GM12878 (cell line): ENCODE data around the gene NECTIN1. TPM values are rescaled to one million over a fixed set of nuclear protein-coding genes. Genes with fewer than 3 reads are reported as not detected.
A peak's percentile ranks its signal among the peaks of the same experiment; 100 is the strongest.

ENCODE experiments used
- ATAC-seq: fragments of 200-7000 bp; cut with Tn5 transposase; 3 replicates; pipeline ENCODE4 v1.9.1; 2020; ENCODE audit warnings: mild to moderate bottlenecking, moderate library complexity
- BruUV-seq: library from RNA; stranded (reverse); fragments of 400-500 nt; replicated peaks from 2 replicates; lab custom pipeline; 2021; lab: Mats Ljungman, UMichigan
- CTCF ChIA-PET: fragments of 300-600 bp; sonication (Branson Sonifier 250); formaldehyde crosslinking; extraction: SDS; loops from one replicate; lab custom pipeline; 2021; ENCODE audit warnings: inconsistent platforms; lab: Yijun Ruan, JAX
- POLR2A ChIA-PET: fragments of 350-600 bp; formaldehyde crosslinking; extraction: SDS; loops from one replicate; lab custom pipeline; 2021; ENCODE audit warnings: inconsistent platforms; lab: Charles Lee
- RAD21 ChIA-PET: fragments of 300-600 bp; sonication (Branson Sonifier 250); formaldehyde crosslinking; loops from one replicate; lab custom pipeline; 2023; ENCODE audit warnings: antibody characterized with exemption; ENCODE audit not compliant: unreplicated experiment; lab: Charles Lee
- SMC1A ChIA-PET: fragments of 300-600 bp; sonication (Branson Sonifier 250); formaldehyde crosslinking; loops from one replicate; lab custom pipeline; 2023; ENCODE audit not compliant: unreplicated experiment, uncharacterized antibody; lab: Charles Lee
- DNase-seq: peaks from one replicate; pipeline ENCODE4 v3.0.0-alpha.2; 2011; ENCODE audit warnings: low read depth, low spot score
- FAIRE-seq: peaks from 3 replicates; lab custom pipeline; 2011; peaks lifted over from hg19 to GRCh38; lab: Jason Lieb, UNC
- H2AFZ ChIP-seq: 2 replicates; pipeline ENCODE4 v1.6.0; 2011; ENCODE audit warnings: low read depth, low read length, control low read depth; ENCODE audit not compliant: control insufficient read depth
- H3K27ac ChIP-seq: 2 replicates; pipeline ENCODE4 v1.5.1; 2011; ENCODE audit warnings: control low read depth; ENCODE audit not compliant: control insufficient read depth, insufficient read depth
- H3K27me3 ChIP-seq, 2 experiments: replicated peaks in 1 of 2; 2 replicates each; pipeline versions ENCODE4 v1.6.0 to v1.6.1; 2011; ENCODE audit warnings: low read length in 1 of 2; ENCODE audit not compliant: control insufficient read depth in 2 of 2, insufficient read depth in 2 of 2
- H3K36me3 ChIP-seq, 2 experiments: 2 replicates each; pipeline ENCODE4 v1.5.1; 2011; ENCODE audit warnings: low read length in 1 of 2; ENCODE audit not compliant: control insufficient read depth in 2 of 2, insufficient read depth in 2 of 2
- H3K4me1 ChIP-seq: 2 replicates; pipeline ENCODE4 v1.6.1; 2011; ENCODE audit warnings: mild to moderate bottlenecking, low read length, moderate library complexity, mixed read lengths; ENCODE audit not compliant: control insufficient read depth, insufficient read depth
- H3K4me2 ChIP-seq: 2 replicates; pipeline ENCODE4 v1.6.0; 2011; ENCODE audit warnings: control low read depth; ENCODE audit not compliant: control insufficient read depth, insufficient read depth
- H3K4me3 ChIP-seq: fragments of 200-600 bp; sonication (generic); 2 replicates; pipeline ENCODE4 v1.5.1; 2016
- H3K79me2 ChIP-seq: 2 replicates; pipeline ENCODE4 v1.6.0; 2011; ENCODE audit warnings: low read length; ENCODE audit not compliant: control insufficient read depth, insufficient read depth
- H3K9ac ChIP-seq: 2 replicates; pipeline ENCODE4 v1.8.0; 2011; ENCODE audit warnings: low read length, control low read depth, mixed read lengths; ENCODE audit not compliant: control insufficient read depth, insufficient read depth
- H3K9me3 ChIP-seq: replicated peaks from 3 replicates; pipeline ENCODE4 v1.5.1; 2011; ENCODE audit warnings: mild to moderate bottlenecking, low read length; ENCODE audit not compliant: control insufficient read depth, insufficient read depth
- H4K20me1 ChIP-seq: 2 replicates; pipeline ENCODE4 v1.6.0; 2011; ENCODE audit not compliant: control insufficient read depth, insufficient read depth
- NR2C1 ChIP-seq: fragments of 450-650 bp; IDR thresholded peaks from 2 replicates; pipeline ENCODE4 v1.6.1; 2017; ENCODE audit warnings: antibody characterized with exemption, mild to moderate bottlenecking, moderate library complexity
- POLR2A ChIP-seq: IDR thresholded peaks from 2 replicates; pipeline ENCODE4 v1.6.1; 2011; ENCODE audit warnings: low read depth, mild to moderate bottlenecking, low read length
- RAD21 ChIP-seq: IDR thresholded peaks from 2 replicates; pipeline ENCODE4 v1.6.1; 2011; ENCODE audit warnings: mild to moderate bottlenecking, low read depth, low read length, moderate library complexity; ENCODE audit not compliant: insufficient read depth
- SMC3 ChIP-seq: IDR thresholded peaks from 2 replicates; pipeline ENCODE4 v1.6.1; 2011; ENCODE audit warnings: low read length, improper control_type of control experiment, borderline replicate concordance
- ZNF24 ChIP-seq: fragments of 450-650 bp; IDR thresholded peaks from 2 replicates; pipeline ENCODE4 v1.6.1; 2017; ENCODE audit warnings: antibody characterized with exemption, mild to moderate bottlenecking
- WGBS: methylation state at CpG from one replicate; pipeline ENCODE4 v1.1.6; 2016; ENCODE audit warnings: low lambda C conversion rate; ENCODE audit not compliant: insufficient replicate concordance, insufficient coverage; ENCODE audit errors: missing lambda C conversion rate; 5-methylcytosine and 5-hydroxymethylcytosine counted together
- in situ Hi-C: fragments of 300-500 bp; cut with MboI; formaldehyde crosslinking; loops from 9 replicates; pipeline ENCODE4 v1.14.3; 2018; ENCODE audit warnings: mixed read lengths
- intact Hi-C: fragments of 100-400 bp; cut with micrococcal nuclease; formaldehyde crosslinking; loops from one replicate; pipeline ENCODE4 v1.14.2; 2022; ENCODE audit not compliant: unreplicated experiment
- polyA plus RNA-seq, 11 experiments: library from polyadenylated mRNA; depleted of rRNA in 4 of 11; unstranded in 6 of 11; stranded (reverse) in 5 of 11; fragments of >200 nt; fragmentation: Nextera tagmentation in 4 of 11; fragmentation: Illumina TruSeq in 1 of 11; extraction: Ambion mirVana in 4 of 11; extraction: Trizol in 1 of 11; gene quantifications; 1 replicate in 1 of 11; 2 replicates in 10 of 11; pipeline versions ENCODE4 v1.2.1 to v1.2.3, GENCODE V29; 2011 to 2016; ENCODE audit warnings: inconsistent platforms in 2 of 11, missing spikeins in 2 of 11, low read depth in 1 of 11
- total RNA-seq, 4 experiments: library from RNA; depleted of rRNA in 3 of 4; stranded (reverse); fragments of >200 nt in 3 of 4; fragmentation: Illumina TruSeq in 1 of 4; extraction: Trizol in 1 of 4; gene quantifications; 2 replicates each; pipeline versions ENCODE4 v1.2.1 to v1.2.3, GENCODE V29; 2013 to 2021
- TF ChIP-seq, protein P1 (sequence below): fragments of 450-650 bp; IDR thresholded peaks from 2 replicates; pipeline ENCODE4 v1.6.1; 2017; ENCODE audit warnings: mild to moderate bottlenecking, moderate library complexity
- TF ChIP-seq, protein P2 (sequence below), 3 experiments: IDR thresholded peaks in 2 of 3; conservative IDR thresholded peaks in 1 of 3; 2 replicates each; pipeline ENCODE4 v1.5.1; 2011; ENCODE audit warnings: low read depth in 3 of 3, low read length in 3 of 3, mild to moderate bottlenecking in 3 of 3, control low read depth in 2 of 3, moderate library complexity in 2 of 3, inconsistent platforms in 1 of 3, mixed read lengths in 1 of 3; ENCODE audit not compliant: control insufficient read depth in 2 of 3, insufficient read depth in 1 of 3; ENCODE audit errors: extremely low read depth in 1 of 3
- TF ChIP-seq, protein P3 (sequence below): fragments of 450-650 bp; IDR thresholded peaks from 2 replicates; pipeline ENCODE4 v1.6.1; 2016; ENCODE audit warnings: mild to moderate bottlenecking, moderate library complexity, borderline replicate concordance
- TF ChIP-seq, protein P4 (sequence below): IDR thresholded peaks from 2 replicates; pipeline ENCODE4 v1.6.1; 2011; ENCODE audit warnings: low read depth, low read length, improper control_type of control experiment, borderline replicate concordance

Gene NECTIN1
- total and polyA plus RNA-seq, 10 of the 15 experiments (the other 5 are each of a cell fraction or from before 2014, with no cell fraction given), result 0.97 to 9.2 (median 2.3) TPM

DNA sequence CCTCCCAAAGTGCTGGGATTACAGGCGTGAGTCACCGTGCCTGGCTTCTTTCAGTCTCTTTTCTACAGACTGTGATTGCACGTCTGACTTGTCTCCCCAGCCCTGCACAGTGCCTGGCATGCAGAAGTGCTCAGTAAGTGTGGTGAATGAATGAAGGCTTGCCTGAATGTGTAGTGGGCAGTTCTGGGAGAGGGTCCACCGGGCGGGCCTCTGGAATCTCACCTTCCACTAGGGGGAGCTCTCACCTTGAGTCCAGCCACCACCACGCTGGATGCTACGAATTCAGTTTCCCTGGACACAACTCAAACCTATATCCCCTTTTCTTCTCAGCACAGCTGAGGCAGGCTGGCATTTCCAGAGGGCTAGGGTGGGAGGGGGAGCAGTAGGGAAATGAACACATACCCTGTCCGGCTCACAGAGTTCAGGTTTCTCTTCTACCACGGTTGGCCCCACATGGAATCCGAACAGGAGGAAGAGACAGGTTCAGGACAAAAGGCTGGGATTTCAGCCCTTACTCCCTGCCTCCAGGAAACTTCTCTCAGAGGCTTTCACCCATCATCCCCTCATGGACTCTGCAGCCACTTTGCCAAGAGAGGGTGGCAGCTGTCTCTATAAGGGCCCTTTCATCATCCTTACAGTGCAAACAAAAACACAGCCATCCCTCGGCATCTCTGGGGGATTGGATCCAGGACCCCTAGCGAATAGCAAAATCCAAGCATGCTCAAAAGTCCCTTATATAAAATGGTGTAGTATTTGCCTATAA is 86.8 kb downstream of the NECTIN1 start:
- in situ Hi-C loops (no loop called here), intact Hi-C loops (loop anchor here (1.0 kb wide), 1 partner anchor 466 kb away; no protein-coding TSS in a partner anchor)
- TF ChIP-seq, protein P1, sequence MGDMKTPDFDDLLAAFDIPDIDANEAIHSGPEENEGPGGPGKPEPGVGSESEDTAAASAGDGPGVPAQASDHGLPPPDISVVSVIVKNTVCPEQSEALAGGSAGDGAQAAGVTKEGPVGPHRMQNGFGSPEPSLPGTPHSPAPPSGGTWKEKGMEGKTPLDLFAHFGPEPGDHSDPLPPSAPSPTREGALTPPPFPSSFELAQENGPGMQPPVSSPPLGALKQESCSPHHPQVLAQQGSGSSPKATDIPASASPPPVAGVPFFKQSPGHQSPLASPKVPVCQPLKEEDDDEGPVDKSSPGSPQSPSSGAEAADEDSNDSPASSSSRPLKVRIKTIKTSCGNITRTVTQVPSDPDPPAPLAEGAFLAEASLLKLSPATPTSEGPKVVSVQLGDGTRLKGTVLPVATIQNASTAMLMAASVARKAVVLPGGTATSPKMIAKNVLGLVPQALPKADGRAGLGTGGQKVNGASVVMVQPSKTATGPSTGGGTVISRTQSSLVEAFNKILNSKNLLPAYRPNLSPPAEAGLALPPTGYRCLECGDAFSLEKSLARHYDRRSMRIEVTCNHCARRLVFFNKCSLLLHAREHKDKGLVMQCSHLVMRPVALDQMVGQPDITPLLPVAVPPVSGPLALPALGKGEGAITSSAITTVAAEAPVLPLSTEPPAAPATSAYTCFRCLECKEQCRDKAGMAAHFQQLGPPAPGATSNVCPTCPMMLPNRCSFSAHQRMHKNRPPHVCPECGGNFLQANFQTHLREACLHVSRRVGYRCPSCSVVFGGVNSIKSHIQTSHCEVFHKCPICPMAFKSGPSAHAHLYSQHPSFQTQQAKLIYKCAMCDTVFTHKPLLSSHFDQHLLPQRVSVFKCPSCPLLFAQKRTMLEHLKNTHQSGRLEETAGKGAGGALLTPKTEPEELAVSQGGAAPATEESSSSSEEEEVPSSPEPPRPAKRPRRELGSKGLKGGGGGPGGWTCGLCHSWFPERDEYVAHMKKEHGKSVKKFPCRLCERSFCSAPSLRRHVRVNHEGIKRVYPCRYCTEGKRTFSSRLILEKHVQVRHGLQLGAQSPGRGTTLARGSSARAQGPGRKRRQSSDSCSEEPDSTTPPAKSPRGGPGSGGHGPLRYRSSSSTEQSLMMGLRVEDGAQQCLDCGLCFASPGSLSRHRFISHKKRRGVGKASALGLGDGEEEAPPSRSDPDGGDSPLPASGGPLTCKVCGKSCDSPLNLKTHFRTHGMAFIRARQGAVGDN, result no peak
- TF ChIP-seq, protein P2, sequence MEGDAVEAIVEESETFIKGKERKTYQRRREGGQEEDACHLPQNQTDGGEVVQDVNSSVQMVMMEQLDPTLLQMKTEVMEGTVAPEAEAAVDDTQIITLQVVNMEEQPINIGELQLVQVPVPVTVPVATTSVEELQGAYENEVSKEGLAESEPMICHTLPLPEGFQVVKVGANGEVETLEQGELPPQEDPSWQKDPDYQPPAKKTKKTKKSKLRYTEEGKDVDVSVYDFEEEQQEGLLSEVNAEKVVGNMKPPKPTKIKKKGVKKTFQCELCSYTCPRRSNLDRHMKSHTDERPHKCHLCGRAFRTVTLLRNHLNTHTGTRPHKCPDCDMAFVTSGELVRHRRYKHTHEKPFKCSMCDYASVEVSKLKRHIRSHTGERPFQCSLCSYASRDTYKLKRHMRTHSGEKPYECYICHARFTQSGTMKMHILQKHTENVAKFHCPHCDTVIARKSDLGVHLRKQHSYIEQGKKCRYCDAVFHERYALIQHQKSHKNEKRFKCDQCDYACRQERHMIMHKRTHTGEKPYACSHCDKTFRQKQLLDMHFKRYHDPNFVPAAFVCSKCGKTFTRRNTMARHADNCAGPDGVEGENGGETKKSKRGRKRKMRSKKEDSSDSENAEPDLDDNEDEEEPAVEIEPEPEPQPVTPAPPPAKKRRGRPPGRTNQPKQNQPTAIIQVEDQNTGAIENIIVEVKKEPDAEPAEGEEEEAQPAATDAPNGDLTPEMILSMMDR (IDR thresholded peaks at IDR 0.05 in 2 of 3, conservative IDR thresholded peaks at IDR 0.05 in 1 of 3; ENCODE audit: control insufficient read depth in 2 of 3, extremely low read depth in 1 of 3, insufficient read depth in 1 of 3, low read depth in 3 of 3, low read length in 3 of 3), result peak; percentile 63 to 75 (median 67)
- TF ChIP-seq RAD21 (peak; percentile 49), SMC3 (peak; percentile 49; the same call in 1 of the 2 replicates), ZNF24 (peak; percentile 77), NR2C1 (no peak), POLR2A (no peak)
- TF ChIP-seq, protein P3, sequence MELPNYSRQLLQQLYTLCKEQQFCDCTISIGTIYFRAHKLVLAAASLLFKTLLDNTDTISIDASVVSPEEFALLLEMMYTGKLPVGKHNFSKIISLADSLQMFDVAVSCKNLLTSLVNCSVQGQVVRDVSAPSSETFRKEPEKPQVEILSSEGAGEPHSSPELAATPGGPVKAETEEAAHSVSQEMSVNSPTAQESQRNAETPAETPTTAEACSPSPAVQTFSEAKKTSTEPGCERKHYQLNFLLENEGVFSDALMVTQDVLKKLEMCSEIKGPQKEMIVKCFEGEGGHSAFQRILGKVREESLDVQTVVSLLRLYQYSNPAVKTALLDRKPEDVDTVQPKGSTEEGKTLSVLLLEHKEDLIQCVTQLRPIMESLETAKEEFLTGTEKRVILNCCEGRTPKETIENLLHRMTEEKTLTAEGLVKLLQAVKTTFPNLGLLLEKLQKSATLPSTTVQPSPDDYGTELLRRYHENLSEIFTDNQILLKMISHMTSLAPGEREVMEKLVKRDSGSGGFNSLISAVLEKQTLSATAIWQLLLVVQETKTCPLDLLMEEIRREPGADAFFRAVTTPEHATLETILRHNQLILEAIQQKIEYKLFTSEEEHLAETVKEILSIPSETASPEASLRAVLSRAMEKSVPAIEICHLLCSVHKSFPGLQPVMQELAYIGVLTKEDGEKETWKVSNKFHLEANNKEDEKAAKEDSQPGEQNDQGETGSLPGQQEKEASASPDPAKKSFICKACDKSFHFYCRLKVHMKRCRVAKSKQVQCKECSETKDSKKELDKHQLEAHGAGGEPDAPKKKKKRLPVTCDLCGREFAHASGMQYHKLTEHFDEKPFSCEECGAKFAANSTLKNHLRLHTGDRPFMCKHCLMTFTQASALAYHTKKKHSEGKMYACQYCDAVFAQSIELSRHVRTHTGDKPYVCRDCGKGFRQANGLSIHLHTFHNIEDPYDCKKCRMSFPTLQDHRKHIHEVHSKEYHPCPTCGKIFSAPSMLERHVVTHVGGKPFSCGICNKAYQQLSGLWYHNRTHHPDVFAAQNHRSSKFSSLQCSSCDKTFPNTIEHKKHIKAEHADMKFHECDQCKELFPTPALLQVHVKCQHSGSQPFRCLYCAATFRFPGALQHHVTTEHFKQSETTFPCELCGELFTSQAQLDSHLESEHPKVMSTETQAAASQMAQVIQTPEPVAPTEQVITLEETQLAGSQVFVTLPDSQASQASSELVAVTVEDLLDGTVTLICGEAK, result no peak
- TF ChIP-seq, protein P4, sequence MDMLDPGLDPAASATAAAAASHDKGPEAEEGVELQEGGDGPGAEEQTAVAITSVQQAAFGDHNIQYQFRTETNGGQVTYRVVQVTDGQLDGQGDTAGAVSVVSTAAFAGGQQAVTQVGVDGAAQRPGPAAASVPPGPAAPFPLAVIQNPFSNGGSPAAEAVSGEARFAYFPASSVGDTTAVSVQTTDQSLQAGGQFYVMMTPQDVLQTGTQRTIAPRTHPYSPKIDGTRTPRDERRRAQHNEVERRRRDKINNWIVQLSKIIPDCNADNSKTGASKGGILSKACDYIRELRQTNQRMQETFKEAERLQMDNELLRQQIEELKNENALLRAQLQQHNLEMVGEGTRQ, result no peak
- ATAC-seq (peak; percentile 83), FAIRE-seq (no peak), DNase-seq (no peak)
- no TSS peak for BruUV-seq
- POLR2A ChIA-PET, result no interaction called here
- Histone ChIP-seq H3K36me3 (no peaks in the 10 kb centered on the region), H3K4me2 (no peak overlapping the region), H4K20me1 (no peaks in the 10 kb centered on the region), H3K79me2 (no peaks in the 10 kb centered on the region), H3K27me3 (peaks cover 3% of the 10 kb centered on the region in 2 experiments; a peak in 3 of 4 replicates), H3K4me3 (no peak overlapping the region), H3K9me3 (no peaks in the 10 kb centered on the region), H3K27ac (no peak overlapping the region), H3K4me1 (no peaks in the 10 kb centered on the region), H2AFZ (no peak overlapping the region), H3K9ac (no peak overlapping the region)
- CTCF ChIA-PET, result interaction anchor here (0.6 to 4.0 kb wide), 14 partner anchors 12 to 1927 kb away, joined by 3 to 21 read pairs (median 3); partner anchors contain the start of gene NECTIN1
- SMC1A ChIA-PET, result interaction anchor here (0.6 to 1.2 kb wide), 4 partner anchors 9 to 464 kb away, joined by 3 to 4 read pairs (median 3); no protein-coding TSS in a partner anchor
- RAD21 ChIA-PET, result interaction anchor here (0.7 to 4.2 kb wide), 5 partner anchors 87 to 466 kb away, joined by 3 to 12 read pairs (median 4); partner anchors contain the start of gene NECTIN1
- WGBS, result 42% methylated on average over 11 of the region's 12 CpGs
